EL (cell line): ENCODE measurements around the gene EVL.

ENCODE experiments used
- DNase-seq: peaks from one replicate; pipeline ENCODE4 v3.0.0-alpha.2; 2016

Gene EVL

DNA sequence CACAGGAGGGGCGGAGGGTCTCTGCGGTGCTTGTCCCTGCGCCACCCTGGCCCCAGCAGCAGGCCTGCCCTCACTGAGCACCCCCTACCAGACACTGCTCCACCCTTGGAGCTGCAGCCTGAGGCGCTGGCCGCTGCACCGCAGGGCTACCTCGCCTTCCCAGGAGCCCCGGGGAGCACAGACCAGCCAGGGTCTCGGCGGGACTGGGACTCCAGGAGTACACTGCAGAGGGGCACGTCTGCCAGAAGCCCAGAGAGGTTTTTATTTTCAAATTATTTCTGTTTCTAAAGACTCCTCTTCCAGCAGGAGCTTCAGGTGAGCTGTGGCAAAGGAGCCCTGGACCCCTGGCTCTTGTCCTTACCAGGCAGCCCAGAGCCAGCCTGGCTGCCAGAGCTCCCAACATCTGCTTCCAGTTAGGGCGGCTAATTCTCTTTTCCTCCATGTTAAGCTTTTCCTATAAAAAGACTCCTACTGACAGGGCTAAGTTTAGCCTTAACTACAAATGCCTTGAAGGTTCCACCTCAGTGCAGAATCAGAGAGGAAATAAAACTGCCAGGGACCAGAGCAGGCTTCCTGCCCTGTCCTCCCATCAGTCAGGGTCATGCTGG, 67.8 kb downstream of the EVL start:
- DNase-seq: no peak

DNA sequence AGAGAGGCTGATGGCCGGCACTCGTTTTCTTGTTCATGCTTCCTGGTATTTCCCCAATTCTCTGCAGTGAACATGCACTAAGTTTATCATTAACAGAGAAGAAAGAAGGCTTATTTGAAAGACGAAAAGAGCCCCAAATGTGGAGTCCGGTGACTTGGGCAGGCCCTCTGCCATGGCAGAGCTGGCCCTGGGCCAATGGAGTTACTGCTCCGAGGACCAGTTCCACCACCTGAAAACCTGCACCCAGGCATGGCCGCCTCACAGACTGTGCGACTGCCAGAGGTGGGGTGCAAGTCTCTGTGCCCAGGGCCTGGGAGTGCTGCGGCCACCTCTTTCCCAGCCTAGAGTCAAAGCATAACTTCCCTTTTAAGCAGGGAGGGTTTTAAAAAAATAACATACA, 69.4 kb downstream of the EVL start:
- no peak for DNase-seq

DNA sequence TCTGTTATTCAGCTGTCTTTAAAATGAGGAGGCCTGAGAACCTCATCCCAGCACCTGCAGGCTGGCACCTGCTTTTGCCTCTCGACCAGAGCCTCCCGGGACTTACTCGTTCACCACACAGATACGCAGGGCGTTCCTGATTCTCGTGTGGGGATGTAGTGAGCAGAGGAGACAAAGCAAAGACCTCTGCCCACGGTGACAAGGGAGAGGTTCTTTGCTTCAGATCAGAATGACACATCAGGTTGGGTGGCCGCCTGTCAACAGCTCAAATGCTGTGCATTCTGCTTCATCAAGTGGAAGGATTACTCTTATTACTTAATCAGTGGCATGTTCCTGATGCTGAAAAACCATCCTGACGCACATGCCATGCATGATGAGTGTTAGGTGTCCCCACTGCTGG, 69.9 kb downstream of the EVL start:
- DNase-seq: no peak

DNA sequence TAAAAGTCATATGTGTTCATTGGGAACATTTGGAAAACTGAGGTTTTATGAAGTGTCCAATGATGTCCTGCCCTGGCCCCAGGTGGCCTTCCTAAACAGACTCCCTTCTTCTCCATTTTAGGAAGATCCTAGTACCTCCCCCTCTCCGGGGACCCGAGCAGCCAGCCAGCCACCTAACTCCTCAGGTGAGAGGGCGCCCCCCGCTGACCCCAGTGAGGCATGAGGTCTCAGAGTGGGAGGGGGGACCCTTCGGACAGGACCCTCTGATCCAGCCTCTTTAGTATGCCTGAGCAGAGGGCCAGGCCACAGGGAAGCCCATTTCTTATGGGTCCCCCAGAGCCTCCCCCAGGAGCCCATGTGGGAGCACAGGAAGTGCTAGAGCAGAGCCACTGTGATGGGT, 70.6 kb downstream of the EVL start:
- no peak for DNase-seq

DNA sequence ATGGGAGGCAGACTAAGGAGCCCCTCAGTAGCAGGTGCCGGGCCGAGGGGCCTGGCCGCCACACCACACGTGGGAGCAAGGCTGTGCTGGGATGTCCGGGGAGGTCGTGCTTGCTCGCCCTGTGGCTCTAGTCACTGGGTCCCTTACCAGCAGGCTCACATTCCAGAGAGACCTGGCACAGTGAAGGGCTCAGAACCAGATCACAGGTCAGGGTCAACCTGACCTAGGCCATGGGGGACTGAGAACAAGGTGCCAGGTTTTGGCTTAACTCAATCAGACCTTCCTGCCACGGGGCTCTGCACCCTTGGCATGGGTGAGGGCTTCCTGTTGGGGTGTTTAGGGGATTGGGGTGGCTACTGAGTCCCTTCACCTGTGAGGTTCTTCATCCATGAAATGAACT, 72.0 kb downstream of the EVL start:
- no peak for DNase-seq

DNA sequence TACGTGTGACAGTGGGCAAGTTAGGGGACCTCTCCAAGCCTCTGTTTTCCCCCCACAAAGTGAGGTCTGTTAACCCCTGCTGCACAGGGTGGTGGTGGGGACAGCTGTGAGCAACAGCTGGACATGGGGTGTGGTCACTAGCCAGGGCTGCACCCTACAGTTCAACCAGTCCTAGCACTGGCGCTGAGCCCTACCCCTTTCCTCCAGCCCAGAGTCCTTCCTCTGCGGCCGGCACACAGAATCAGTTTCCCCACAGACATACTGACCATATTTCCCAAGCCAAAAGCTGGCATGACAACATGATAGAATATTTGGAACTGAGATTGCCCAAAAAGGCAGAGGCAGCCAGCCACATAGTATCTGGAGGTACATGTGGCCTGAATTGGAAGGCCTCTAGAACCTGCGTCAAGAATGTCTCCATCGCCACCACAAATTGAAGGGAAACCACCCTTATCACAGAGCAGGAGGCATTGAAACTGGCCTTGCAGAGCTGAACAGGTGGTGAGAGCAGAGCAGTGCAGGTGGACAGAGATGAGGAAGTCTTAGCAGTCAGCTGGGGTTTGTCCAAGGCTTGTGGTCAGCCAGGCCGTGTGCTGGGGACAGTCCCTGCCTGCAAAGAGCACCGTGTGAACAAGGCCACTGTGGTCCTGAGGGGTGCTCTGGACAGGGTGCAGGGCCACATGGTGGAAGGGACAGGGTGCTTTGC, 73.0 kb downstream of the EVL start:
- no peak for DNase-seq

DNA sequence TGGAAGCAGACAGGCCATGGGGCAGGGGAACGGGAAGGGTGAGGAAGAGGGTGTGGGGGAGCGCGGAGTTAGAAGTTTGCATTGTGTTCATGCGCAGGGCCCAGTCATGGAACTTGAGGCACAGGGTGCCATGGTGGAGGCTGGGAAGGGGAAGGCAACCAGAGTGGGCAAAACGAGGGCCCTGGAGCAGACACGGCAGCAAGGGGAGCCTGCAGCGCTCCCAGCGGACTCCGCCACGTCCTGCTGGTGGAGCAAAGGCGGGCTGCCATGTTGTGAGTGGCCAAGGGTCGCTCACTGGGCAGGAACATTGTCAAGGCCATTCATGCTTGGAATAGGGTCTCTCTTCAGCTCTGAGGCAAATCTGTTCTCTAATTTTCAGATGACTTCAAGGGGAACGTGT, 73.7 kb downstream of the EVL start:
- DNase-seq: no peak

DNA sequence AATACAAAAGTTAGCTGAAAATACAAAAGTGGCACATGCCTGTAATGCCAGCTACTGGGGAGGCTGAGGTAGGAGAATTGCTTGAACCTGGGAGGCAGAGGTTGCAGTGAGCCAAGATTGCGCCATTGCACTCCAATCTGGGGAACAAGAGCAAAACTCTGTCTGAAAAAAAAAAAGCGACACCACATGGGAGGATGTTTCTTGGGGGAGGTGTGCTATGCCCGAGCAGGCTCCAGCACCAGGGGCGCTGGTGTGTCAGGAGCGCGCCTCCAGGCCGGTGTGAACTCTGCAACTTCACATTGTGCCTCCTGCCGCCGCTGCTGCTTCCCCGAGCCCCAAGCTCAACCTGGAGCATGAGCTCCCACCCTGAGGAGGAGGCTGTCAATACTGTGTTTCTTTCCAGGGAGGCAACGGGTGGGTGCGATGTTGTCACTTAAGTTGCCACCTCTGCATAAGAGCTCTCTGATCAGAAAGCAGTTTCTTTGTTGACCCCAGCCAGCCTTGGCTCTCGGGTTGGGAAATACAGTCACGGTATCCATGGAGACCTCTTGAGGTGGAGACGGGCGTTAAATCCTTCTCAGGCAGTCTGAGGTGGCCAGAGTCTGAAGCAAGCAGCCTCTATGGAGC, 75.3 kb downstream of the EVL start:
- DNase-seq: no peak

DNA sequence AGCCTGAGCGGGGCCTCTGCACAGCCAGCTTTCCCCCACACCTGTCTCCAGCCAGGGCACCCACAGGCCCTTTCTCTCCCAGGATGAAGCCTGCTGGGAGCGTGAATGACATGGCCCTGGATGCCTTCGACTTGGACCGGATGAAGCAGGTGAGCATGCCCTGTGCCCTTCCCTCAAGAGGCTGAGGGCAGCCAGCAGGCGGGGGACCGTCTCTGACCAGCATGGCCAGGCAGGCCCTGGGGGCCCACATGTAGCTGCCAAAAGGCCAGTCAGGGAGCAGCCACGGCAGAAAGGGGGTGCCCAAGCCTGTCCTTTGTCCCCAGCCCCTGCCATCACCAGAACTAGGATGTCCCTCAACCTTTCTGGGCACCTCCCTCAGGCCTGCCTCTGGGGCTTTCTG, 75.9 kb downstream of the EVL start:
- DNase-seq: no peak

DNA sequence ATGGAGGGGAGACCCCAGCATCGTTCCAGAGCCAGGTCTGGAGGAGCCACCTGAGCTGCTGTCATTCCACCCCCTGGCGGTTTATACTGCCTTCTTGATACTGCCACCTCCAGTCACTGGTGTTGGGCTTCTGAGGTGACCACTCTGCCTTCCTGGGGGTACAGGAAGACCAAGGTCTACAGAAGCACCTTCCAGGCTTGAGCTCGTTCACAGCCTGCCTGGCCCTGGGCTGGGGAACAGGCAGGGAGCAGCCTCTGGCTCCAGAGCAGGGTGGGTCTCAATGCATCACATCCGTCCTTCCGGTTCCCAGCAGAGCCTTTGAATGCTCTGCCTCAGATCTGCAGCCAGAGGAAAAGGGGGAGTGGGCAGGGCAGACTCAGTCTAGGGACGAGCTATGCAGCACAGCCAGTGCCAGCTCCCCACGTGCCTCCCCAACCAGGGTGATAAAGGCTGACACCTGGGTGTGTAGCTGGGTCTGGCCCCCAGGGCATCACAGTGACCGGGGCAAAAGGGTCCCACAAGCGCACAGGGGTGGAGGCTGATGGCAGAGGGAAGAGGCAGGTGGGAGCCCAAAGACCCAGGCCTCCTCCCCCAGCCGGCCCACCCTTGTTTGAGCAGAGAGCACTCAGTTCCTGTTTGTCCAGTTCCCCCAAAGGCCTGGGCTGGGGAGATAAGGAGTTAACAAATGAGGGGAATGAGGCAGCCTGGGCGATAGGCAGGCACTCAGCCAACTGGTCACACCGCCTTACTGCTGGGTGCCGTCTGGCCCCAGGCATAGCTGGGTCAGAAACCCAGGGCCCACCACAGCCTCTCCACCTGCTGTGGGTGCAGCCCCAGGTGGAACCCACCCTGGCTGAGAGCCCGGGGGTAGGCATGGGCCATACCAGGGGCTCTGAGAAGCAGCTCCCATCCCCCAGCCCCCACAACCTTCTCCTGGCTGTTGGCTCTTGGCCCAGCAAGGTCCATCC, 77.1 kb downstream of the EVL start:
- no peak for DNase-seq

DNA sequence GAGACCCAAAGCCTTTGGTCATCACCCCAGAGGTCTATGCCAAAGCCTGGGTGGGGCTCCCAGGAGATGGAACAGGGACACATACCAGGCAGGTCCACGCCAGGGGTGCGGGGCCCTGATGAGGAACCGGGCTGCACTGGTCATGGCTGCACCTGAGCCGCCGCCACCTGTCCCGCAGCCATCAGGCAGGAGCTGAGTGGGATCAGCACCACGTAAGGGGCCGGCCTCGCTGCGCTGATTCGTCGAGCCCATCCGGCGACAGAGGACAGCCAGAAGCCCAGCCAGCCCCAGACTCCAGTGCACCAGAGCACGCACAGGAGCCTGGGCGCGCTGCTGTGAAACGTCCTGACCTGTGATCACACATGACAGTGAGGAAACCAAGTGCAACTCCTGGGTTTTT, 78.3 kb downstream of the EVL start:
- no peak for DNase-seq

DNA sequence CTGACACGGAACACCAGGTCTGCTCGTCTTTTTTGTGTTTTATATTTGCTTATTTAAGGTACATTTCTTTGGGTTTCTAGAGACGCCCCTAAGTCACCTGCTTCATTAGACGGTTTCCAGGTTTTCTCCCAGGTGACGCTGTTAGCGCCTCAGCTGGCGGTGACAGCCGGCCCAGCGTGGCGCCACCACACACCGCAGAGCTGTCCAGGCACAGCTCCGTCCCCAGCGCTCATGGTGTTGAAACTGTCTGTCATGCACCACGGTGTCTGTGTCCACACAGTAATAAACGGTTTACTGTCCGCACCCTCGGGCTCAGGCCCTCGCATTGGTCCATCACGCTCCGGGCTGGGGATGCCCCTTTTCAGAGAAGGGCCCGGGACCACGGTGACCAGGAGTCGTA, 78.7 kb downstream of the EVL start:
- DNase-seq: no peak

DNA sequence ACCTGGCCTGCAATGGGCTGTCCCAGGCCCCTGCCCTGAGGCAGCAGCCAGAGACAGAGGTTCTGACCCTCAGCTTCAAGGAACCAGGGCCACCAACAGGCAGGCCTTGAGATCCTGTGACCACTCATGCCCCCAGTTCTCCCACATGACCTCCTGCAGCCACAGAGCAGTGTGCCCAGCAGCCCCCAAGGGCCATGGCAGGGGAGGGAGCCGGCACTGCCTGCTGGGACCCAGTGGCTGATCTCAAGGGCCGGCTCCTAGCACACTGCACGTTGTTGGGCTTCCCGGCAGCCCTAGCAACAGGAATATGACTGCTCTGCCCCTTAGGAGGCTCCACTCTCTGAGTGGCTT, 79.4 kb downstream of the EVL start:
- no peak for DNase-seq

DNA sequence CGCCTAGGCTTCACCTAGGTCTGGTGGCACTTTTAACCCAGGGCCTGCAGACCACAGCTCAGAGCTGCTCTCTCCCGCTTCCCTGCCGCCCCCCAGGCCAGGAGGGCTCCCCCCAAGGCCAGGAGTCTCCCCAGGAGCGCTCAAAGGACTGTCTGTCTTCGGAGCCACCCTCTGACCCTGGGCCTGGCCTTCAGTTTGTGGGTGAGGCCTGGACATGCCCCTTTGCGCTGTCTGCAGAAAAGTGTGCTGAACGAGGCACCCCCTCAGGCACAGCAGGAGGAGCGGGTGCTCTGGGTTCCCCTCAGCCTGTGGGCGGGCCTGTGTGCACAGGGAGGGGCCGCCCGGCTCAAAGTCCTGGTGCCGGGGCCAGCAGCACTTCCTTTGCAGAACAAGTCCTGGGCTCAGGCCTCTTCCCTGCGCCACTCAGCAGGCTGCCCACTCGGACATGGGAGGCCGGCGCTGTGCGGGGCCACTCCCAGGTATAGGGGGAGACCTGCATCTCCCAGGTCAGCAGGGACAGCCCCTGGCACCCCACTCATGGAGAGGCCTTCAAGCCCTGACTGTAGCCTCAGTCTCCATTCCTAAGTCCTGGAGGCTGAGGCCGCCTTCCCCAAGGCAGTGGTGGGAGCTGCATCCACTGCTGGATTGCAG, 79.9 kb downstream of the EVL start:
- no peak for DNase-seq

DNA sequence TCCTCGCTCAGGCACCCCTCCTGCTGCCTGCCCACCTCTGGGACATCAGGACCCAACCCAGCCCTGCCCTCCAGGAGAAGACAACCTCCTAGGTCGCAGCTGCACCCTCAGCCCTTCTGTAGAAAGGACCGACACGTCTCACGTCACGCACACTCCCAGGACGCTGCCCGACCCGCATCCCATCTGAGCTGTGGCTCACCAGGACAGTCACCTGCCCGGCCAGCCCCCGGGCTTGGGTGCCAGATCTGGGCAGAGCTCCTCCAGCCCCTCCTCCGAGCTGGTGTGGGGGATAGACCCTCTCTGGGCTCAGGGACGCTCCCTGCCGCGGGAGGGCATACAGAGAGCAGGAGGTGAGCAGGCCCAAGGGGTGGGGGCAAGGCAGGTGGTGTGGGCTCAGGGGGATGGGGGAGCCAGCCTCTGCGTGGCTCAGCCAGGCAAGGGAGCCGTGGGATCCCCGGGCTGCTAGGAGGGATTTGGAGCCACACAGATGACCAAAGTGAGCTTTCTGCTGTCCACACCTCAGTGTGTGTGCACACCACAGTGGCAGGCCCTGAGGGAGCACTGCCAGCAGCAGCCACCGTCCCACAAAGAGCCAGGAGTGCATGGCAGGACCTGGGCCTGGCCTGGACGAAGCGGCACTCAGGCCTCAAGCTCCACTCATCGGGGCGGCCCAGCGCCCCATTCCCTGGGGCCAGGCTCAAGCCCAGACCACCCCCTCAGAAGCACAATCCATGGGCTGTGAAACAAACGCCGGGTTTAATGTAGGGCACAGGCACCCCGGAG, 80.7 kb downstream of the EVL start:
- no peak for DNase-seq

DNA sequence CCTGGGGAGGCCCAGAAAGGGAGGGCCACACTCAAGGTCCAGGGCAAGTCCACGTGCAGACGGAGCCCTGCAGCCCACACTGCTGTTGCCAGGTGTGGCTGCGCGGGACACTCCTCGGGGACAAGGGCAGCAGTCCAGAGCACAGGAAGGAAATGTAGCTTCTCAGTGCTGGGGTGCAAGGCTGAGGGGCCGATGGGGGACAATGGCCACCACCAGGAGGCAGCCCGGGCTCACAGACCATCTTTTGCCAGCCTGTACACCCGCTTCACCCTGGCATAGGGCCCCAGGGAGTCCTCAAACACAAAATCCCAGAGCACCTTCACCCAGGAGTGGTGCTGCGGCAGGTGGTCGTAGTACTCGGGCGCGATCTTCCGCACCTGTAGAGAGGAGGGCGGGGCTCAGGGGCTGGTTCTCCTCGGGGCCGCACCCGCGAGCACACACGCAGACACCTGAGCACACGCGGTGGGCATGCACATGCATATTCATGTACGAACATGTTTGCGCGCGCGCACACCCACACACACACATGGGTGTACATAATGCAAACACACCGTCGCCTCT, 81.4 kb downstream of the EVL start:
- DNase-seq: no peak

DNA sequence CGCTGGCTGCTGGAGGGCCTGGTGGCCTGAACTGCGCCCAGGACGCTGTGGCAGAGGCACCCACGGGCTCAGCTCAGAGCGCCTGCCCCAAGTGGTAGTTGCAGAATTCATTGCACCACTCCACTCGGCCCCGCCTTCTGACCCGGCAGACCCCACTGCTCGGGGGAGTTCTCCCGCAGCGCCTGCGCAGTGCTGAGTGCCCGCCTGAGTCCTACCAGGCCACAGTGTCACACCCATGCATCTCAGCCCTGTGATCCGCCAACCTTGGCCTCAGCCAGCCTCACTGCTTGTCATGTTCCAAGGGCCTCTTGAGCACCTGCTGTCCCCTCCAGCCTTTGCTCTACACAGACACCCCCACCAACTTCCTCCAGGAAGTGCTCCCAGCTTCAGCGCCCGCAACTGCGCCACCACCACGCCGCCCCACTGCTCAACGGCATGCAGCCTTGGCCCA, 82.0 kb downstream of the EVL start:
- no peak for DNase-seq

DNA sequence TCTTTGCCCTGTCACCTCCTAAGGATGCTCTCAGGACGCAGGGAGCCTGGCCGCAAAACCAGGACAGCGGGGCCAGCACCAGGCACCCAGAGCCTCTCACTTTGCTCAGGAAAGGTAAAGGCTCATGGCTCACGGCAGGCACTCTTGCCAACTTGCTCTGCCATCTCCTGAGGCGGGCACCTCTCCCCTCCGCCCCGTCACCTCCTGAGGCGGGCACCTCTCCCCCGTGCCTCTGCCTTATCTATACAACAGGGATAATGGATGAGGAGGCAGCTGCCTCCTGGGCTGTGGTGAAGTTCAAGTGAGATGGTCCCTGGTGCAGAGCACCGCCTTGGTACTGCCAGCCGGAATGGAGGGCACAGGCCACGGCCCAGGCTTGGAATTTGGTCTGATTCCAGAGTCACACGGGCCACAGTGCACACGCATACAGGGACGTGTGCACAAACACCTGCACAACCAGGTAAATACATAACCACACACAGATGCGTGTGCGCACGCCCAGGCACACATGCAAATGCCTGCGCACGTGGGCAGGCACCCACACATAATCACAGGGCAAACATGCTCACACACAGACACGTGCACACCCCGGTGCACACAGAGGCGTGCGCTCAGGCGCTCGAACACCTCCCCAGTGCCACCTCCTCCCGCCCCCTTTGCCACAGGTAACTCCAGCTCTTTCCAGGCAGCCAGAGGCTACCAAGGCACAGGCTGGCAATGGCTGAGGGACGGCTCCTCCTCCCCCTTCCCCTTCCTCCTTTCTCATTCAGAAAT, 82.7 kb downstream of the EVL start:
- DNase-seq: no peak

DNA sequence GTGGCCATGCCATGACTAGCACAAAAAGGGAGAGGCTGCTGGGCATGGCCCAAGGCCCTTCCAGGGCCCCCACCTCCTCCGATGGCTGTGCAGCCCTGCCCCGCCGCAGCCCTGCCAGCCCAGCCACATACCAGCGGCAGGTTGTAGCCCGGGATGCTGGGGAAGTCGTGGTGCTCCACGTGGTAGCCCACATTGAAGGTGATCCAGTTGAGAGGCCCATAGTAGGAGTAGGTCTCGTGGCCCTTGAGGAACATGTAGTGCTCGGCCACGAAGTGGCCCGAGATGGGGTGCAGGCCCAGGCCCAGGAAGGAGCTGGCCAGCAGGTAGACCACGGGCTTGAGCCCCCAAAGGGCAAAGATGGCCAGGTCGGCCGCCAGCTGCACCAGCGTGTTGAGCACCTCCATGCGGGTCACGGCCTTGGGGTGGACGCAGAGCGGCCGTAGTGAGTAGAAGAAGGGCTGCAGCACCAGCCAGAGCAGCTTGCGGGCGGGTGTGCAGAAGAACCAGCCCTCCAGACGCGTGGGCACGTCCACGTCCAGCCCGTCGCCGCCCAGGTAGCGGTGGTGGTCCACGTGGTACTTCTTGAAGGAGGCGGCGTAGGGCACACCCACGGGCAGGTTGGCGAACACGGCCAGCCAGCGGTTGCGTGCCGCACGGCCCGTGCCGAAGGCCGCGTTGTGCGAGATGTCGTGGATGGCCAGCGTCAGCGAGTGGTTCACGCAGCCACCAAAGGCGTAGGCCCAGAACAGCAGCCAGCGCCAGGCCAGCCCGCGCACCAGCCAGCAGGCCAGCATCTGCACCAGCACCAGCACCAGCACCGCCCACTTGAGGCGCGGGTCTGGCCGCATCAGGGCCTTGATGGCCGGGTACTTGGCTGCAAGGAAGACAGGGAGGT, 83.9 kb downstream of the EVL start:
- DNase-seq: no peak
